Upper lobe of left lung (tissue), 6 donors: ENCODE results near the gene SH3BP4. TPM values are rescaled to one million over a fixed set of nuclear protein-coding genes. Genes with fewer than 3 reads are reported as not detected.

Experiments used
- ATAC-seq, 2 donors: fragments of 200-7000 bp; cut with Tn5 transposase; one replicate each; pipeline ENCODE4 v1.9.1; 2022; ENCODE audit warnings: mild to moderate bottlenecking in 2 of 2, moderate library complexity in 2 of 2; ENCODE audit not compliant: low FRiP score in 2 of 2
- DNase-seq, 2 donors: peaks; one replicate each; pipeline ENCODE4 v3.0.0-alpha.2; 2019 to 2020
- H3K27ac ChIP-seq, 4 donors: fragments of 200-600 bp; sonication (generic); one replicate each; pipeline ENCODE4 v1.5.1; 2016 to 2019
- H3K27me3 ChIP-seq, 4 donors: fragments of 200-600 bp; sonication (generic); one replicate each; pipeline ENCODE4 v1.5.1; 2017 to 2019
- H3K36me3 ChIP-seq, 4 donors: fragments of 200-600 bp; sonication (generic); one replicate each; pipeline ENCODE4 v1.5.1; 2016 to 2019
- H3K4me1 ChIP-seq, 4 donors: fragments of 200-600 bp; sonication (generic); one replicate each; pipeline ENCODE4 v1.5.1; 2018 to 2019
- H3K4me3 ChIP-seq, 4 donors: fragments of 200-600 bp; sonication (generic); one replicate each; pipeline ENCODE4 v1.5.1; 2017 to 2019; ENCODE audit warnings: mild to moderate bottlenecking in 2 of 4, moderate library complexity in 1 of 4
- H3K9me3 ChIP-seq, 4 donors: fragments of 200-600 bp; sonication (generic); one replicate each; pipeline ENCODE4 v1.5.1; 2018 to 2019
- CTCF ChIP-seq, 6 experiments: fragments of 450-650 bp in 4 of 6; fragments of 200-600 bp in 2 of 6; sonication (generic) in 2 of 6; IDR thresholded peaks; one replicate each; pipeline ENCODE4 v1.5.1; 2016 to 2019; ENCODE audit warnings: antibody characterized with exemption in 6 of 6
- EP300 ChIP-seq, 4 donors: sonication (generic); formaldehyde crosslinking; IDR thresholded peaks; one replicate each; pipeline ENCODE4 v1.5.1; 2017; ENCODE audit warnings: antibody characterized with exemption in 4 of 4, control low read depth in 2 of 4
- POLR2A ChIP-seq, 4 donors: fragments of 450-650 bp; IDR thresholded peaks; one replicate each; pipeline ENCODE4 v1.5.1; 2016 to 2017; ENCODE audit warnings: antibody characterized with exemption in 4 of 4, mild to moderate bottlenecking in 2 of 4
- POLR2AphosphoS5 ChIP-seq, 2 donors: sonication (generic); formaldehyde crosslinking; IDR thresholded peaks; one replicate each; pipeline ENCODE4 v1.5.1; 2017; ENCODE audit warnings: antibody characterized with exemption in 2 of 2
- whole genome bisulfite sequencing, 2 donors: methylation state at CpG; one replicate each; pipeline ENCODE4 v1.1.5; 2017 to 2018; 5-methylcytosine and 5-hydroxymethylcytosine counted together
- total RNA-seq, 6 donors: library from RNA; depleted of rRNA in 4 of 6; stranded (reverse); fragments of >200 nt in 4 of 6; gene quantifications; one replicate each; pipeline versions ENCODE4 v1.1.0 to v1.2.1, GENCODE V29; 2016 to 2021
- donor health status: DM: no; HTN: no; CAD: no; lungs with moderate emphysema.
- donor health status: DM: no; HTN: yes; CAD: no; lungs with severe emphysema.

The SH3BP4 gene
- total RNA-seq, 6 donors from 2014 or later, result 27.3 to 57.3 (median 33.4) TPM

- WGBS, 2 donors, result 65 to 85% methylated on average over 2 of the region's 2 CpGs
- Histone ChIP-seq H3K27me3 (no peaks in the 10 kb centered on the region), H3K9me3 (no peaks in the 10 kb centered on the region), H3K27ac (no peak overlapping the region), H3K4me3 (no peak overlapping the region), H3K36me3 (no peaks in the 10 kb centered on the region), H3K4me1 (no peaks in the 10 kb centered on the region)
- TF ChIP-seq CTCF (IDR thresholded peaks at IDR 0.05) (no peak), POLR2AphosphoS5 (IDR thresholded peaks at IDR 0.05) (no peak), POLR2A (IDR thresholded peaks at IDR 0.05) (no peak), EP300 (IDR thresholded peaks at IDR 0.05) (no peak)
- ATAC-seq (peak; percentile 43 to 75), DNase-seq (no peak)
These were observed 40.5 kb upstream of the SH3BP4 start for GRCh38 chr2:234911271-234911670.

GRCh38 chr2:234912437-234912836 lies 39.4 kb upstream of the SH3BP4 start:
- Histone ChIP-seq H3K36me3 (no peaks in the 10 kb centered on the region), H3K9me3 (no peaks in the 10 kb centered on the region), H3K27me3 (no peaks in the 10 kb centered on the region), H3K4me3 (no peak overlapping the region), H3K4me1 (no peaks in the 10 kb centered on the region), H3K27ac (no peak overlapping the region)
- WGBS, 2 donors, result 80 to 82% methylated on average over 3 of the region's 3 CpGs
- TF ChIP-seq CTCF (IDR thresholded peaks at IDR 0.05) (no peak), EP300 (IDR thresholded peaks at IDR 0.05) (no peak), POLR2AphosphoS5 (IDR thresholded peaks at IDR 0.05) (no peak), POLR2A (IDR thresholded peaks at IDR 0.05) (no peak)
- ATAC-seq (no peak), DNase-seq (no peak)

GRCh38 chr2:234913208-234913626 lies 38.6 kb upstream of the SH3BP4 start:
- 60 to 74% methylated on average over 5 of the region's 5 CpGs for WGBS, 2 donors
- Histone ChIP-seq H3K4me3 (no peak overlapping the region), H3K9me3 (no peaks in the 10 kb centered on the region), H3K4me1 (no peaks in the 10 kb centered on the region), H3K27me3 (no peaks in the 10 kb centered on the region), H3K27ac (no peak overlapping the region), H3K36me3 (no peaks in the 10 kb centered on the region)
- no peak for DNase-seq
- ATAC-seq, result no peak
- TF ChIP-seq EP300 (IDR thresholded peaks at IDR 0.05), result no peak
- no peak for TF ChIP-seq CTCF (IDR thresholded peaks at IDR 0.05)
- no peak for TF ChIP-seq POLR2A (IDR thresholded peaks at IDR 0.05)
- no peak for TF ChIP-seq POLR2AphosphoS5 (IDR thresholded peaks at IDR 0.05)

- Histone ChIP-seq H3K4me3 (no peak overlapping the region), H3K4me1 (no peaks in the 10 kb centered on the region), H3K36me3 (no peaks in the 10 kb centered on the region), H3K27me3 (no peaks in the 10 kb centered on the region), H3K27ac (no peak overlapping the region), H3K9me3 (no peaks in the 10 kb centered on the region)
- ATAC-seq (no peak), DNase-seq (peak in 1 of 2 donors; percentile 46)
- TF ChIP-seq CTCF (IDR thresholded peaks at IDR 0.05) (no peak), EP300 (IDR thresholded peaks at IDR 0.05) (no peak), POLR2A (IDR thresholded peaks at IDR 0.05) (no peak), POLR2AphosphoS5 (IDR thresholded peaks at IDR 0.05) (no peak)
- WGBS, 2 donors, result 85 to 89% methylated on average over 9 of the region's 9 CpGs
These were observed 37.3 kb upstream of the SH3BP4 start for GRCh38 chr2:234914371-234915154.

- no peaks in the 10 kb centered on the region for H3K9me3 ChIP-seq
- WGBS, 2 donors, result 89 to 98% methylated on average over 5 of the region's 5 CpGs
- no peaks in the 10 kb centered on the region for H3K27me3 ChIP-seq
- ATAC-seq (no peak), DNase-seq (no peak)
- H3K27ac ChIP-seq, result no peak overlapping the region
- H3K4me1 ChIP-seq, result no peaks in the 10 kb centered on the region
- no peak overlapping the region for H3K4me3 ChIP-seq
- no peaks in the 10 kb centered on the region for H3K36me3 ChIP-seq
- no peak for TF ChIP-seq POLR2A (IDR thresholded peaks at IDR 0.05)
- no peak for TF ChIP-seq EP300 (IDR thresholded peaks at IDR 0.05)
- TF ChIP-seq CTCF (IDR thresholded peaks at IDR 0.05), result no peak
- no peak for TF ChIP-seq POLR2AphosphoS5 (IDR thresholded peaks at IDR 0.05)
These were observed 35.1 kb upstream of the SH3BP4 start for GRCh38 chr2:234916674-234917073.
